OCI-LY1 (cell line): ENCODE data around the gene MTUS2.

Experiments
- CTCF ChIP-seq: fragments of 200-600 bp; sonication (generic), shearing (Covaris generic); IDR thresholded peaks from 2 replicates; pipeline ENCODE4 v1.5.1; 2017; ENCODE audit warnings: mild to moderate bottlenecking, antibody characterized with exemption, low read length, moderate library complexity, mixed read lengths
- EZH2 ChIP-seq: fragments of 200-600 bp; sonication (generic), shearing (Covaris generic); IDR thresholded peaks from 2 replicates; pipeline ENCODE4 v1.8.0; 2017; ENCODE audit warnings: borderline replicate concordance, mixed run types, mild to moderate bottlenecking, antibody characterized with exemption, low read length, moderate library complexity, mixed read lengths

- TF ChIP-seq CTCF = no peak
- TF ChIP-seq EZH2 = no peak
Measured at GRCh38 chr13:29427937-29428309, 607.8 kb downstream of the MTUS2 start.
